ENCODE measurements around the gene SCUBE1.

The SCUBE1 gene

GRCh38 chr22:43304831-43305590, 38.2 kb downstream of the SCUBE1 start:
- TF ChIP-seq CTCF (IDR thresholded peaks at IDR 0.05; ENCODE audit: control insufficient read depth, extremely low read depth, insufficient read depth): no peak

DNA sequence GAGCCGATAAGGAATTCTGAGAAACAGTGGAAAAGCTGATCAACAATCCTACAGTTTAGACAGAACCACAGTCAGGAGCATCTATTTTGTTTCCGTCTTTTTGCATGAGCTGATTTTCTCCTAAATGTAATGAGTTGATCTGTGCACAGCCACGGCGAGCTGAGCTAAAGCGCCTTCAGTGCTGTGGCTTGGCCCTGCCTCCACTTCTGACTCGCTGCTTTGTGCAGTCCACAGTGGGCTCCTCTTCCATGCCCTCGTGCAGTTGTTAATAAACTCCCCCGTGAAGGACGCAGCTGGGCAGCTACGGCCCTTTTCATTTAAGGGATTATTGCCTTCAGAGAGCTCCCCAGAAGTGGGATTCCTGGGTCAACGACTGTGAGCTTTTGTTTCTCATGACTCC, 39.4 kb downstream of the SCUBE1 start:
- no peak for DNase-seq (ENCODE audit: low read depth)
- no peak for TF ChIP-seq CTCF (IDR thresholded peaks at IDR 0.05; ENCODE audit: control insufficient read depth, extremely low read depth, insufficient read depth)

More at GRCh38 chr22:43304831-43305590, 38.2 kb downstream of the SCUBE1 start:
- no peak overlapping the region for H3K4me3 ChIP-seq (ENCODE audit: low read depth, low read length)
- DNase-seq (ENCODE audit: low read depth): no peak

DNA sequence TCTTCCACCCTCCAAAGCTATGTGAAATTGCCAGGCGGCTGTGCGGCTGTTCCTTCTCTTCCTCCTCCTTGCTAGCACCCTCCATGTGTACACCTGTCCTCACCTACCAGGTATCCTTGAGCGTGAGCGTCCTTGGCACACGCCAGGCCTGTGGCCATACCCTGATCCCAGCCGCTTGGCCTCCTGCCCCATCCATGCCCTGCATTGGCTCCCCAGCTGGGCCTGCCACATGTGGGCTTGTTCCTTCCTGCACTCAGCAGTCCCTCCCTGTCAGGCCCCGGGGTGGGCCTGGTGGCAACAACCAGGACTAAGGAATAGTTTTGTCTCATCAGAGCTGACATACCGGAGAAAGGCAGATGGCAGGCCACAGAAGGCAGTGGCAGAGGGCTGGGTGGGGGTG, 40.0 kb downstream of the SCUBE1 start:
- no peak for TF ChIP-seq CTCF (IDR thresholded peaks at IDR 0.05; ENCODE audit: control insufficient read depth, extremely low read depth, insufficient read depth)
- no peak overlapping the region for H3K4me3 ChIP-seq (ENCODE audit: low read depth, low read length)
- DNase-seq (ENCODE audit: low read depth): no peak

More for the DNA sequence above, 39.4 kb downstream of the SCUBE1 start:
- no peak overlapping the region for H3K4me3 ChIP-seq (ENCODE audit: low read depth, low read length)

- no peak overlapping the region for H3K4me3 ChIP-seq (ENCODE audit: low read depth, low read length)
- TF ChIP-seq CTCF (IDR thresholded peaks at IDR 0.05; ENCODE audit: control insufficient read depth, extremely low read depth, insufficient read depth): no peak
- DNase-seq (ENCODE audit: low read depth): no peak
Observed at GRCh38 chr22:43302531-43303041, 40.6 kb downstream of the SCUBE1 start.

DNA sequence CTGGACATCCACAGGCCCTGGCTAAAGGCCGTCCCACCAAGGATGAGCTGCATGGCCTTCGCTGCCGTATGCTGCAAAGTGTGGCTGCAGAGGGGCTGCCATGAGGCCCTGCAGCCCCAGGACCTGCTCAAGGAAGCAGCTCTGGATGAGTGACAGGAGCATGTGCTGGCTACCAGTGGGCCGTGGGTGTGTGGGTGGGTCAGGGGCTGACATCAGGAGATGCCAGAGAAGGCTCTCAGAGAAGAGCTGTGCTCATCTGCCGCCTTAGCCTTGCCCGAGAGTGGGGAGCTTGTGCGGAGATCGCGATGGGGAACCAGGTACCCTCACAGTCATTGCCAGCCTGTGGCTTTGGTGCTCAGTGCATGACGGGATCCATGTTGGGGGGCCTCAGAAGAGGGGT, 41.3 kb downstream of the SCUBE1 start:
- no peak overlapping the region for H3K4me3 ChIP-seq (ENCODE audit: low read depth, low read length)
- DNase-seq (ENCODE audit: low read depth): no peak
- TF ChIP-seq CTCF (IDR thresholded peaks at IDR 0.05; ENCODE audit: control insufficient read depth, extremely low read depth, insufficient read depth): no peak

DNA sequence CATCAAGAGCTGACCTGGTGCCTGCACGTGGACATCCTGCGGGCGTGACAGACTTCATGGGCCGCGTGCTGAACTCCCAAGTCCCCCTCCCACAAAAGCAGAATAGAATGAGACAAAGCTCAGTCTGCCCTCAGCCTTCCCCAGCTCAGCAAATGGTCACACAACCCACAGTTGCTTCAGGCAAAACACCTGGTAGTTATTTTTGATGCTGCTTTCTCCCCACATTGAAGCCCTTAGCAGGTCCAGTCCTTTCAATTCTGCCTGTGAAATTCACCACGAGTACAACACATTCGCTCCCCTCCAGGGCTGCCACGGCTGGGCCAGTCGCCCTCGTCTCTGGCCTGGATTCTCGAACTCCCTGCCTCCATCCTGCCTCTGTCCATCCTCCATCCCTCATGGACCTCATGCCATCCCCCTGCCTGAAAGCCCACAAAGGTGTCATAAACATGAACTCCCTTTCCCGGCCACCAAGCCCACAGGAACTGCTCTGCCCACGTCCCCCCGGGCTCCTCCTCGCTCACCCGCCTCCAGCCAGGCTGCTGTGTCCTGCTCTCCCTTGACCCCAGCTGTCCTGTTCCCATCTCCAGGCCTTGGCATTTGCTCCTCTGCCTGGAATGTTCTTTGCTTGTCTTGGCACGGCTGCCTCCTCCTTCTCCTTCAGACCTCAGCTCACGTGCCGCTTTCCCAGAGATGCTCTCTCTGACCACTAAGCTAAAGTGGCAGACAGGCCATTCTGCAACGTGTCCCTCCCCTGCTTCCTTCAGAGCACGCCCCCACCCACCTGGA, 42.1 kb downstream of the SCUBE1 start:
- TF ChIP-seq CTCF (IDR thresholded peaks at IDR 0.05; ENCODE audit: control insufficient read depth, extremely low read depth, insufficient read depth): no peak
- H3K4me3 ChIP-seq (ENCODE audit: low read depth, low read length): no peak overlapping the region
- DNase-seq (ENCODE audit: low read depth): no peak

Measured in LNCaP clone FGC (cell line).